ENCODE measurements around the gene TMEM266.

TMEM266 gene

DNA sequence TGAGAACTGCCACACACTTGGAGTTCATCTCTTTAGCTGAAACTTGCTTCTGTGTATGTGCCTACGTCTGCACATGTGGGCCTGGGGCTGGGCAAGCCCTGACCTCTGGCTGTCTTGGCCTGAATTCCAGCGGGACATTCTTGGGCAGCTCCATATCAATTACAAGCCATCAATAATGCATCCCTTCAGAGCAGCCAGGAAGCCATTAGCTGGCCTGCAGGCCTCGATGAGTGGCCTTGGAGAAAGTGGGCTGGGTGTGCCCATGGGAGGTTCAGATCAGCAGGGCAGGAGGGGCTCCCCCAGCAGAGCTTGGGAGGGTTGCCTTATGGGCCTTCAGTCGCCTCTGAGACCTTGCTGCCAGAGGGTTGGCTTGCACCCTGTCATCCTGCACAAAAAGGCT is 127.4 kb downstream of the TMEM266 start:
- H3K27me3 ChIP-seq (replicated peaks; ENCODE audit: insufficient read depth, low read length) = no peaks in the 10 kb centered on the region
- no peaks in the 10 kb centered on the region for H3K79me2 ChIP-seq (ENCODE audit: low read length)
- peaks cover 6% of the 10 kb centered on the region; the same call in 1 of the 2 replicates for H3K4me1 ChIP-seq (ENCODE audit: low read length)
- H3K4me3 ChIP-seq (ENCODE audit: low read length) = no peak overlapping the region
- H3F3A ChIP-seq (ENCODE audit: insufficient read depth, low read length) = no peaks in the 10 kb centered on the region
- H3K9ac ChIP-seq (ENCODE audit: low read length) = no peak overlapping the region
- H3K27ac ChIP-seq (ENCODE audit: low read length) = no peak overlapping the region
- H2AFZ ChIP-seq (ENCODE audit: low read length) = no peak overlapping the region
- no peak for TF ChIP-seq EZH2phosphoT487 (IDR thresholded peaks at IDR 0.05; ENCODE audit: low read length)
- TF ChIP-seq, protein P1, sequence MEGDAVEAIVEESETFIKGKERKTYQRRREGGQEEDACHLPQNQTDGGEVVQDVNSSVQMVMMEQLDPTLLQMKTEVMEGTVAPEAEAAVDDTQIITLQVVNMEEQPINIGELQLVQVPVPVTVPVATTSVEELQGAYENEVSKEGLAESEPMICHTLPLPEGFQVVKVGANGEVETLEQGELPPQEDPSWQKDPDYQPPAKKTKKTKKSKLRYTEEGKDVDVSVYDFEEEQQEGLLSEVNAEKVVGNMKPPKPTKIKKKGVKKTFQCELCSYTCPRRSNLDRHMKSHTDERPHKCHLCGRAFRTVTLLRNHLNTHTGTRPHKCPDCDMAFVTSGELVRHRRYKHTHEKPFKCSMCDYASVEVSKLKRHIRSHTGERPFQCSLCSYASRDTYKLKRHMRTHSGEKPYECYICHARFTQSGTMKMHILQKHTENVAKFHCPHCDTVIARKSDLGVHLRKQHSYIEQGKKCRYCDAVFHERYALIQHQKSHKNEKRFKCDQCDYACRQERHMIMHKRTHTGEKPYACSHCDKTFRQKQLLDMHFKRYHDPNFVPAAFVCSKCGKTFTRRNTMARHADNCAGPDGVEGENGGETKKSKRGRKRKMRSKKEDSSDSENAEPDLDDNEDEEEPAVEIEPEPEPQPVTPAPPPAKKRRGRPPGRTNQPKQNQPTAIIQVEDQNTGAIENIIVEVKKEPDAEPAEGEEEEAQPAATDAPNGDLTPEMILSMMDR (IDR thresholded peaks at IDR 0.05; ENCODE audit: low read length) = no peak
- no peak for TF ChIP-seq EZH2 (optimal IDR thresholded peaks at IDR 0.05; ENCODE audit: low read depth, low read length)
- no peaks in the 10 kb centered on the region for H3K36me3 ChIP-seq (replicated peaks; ENCODE audit: insufficient read depth, low read length)
- H3K9me2 ChIP-seq (replicated peaks; ENCODE audit: insufficient read depth, low read length) = no peaks in the 10 kb centered on the region
- no peaks in the 10 kb centered on the region for H3K9me3 ChIP-seq (replicated peaks; ENCODE audit: insufficient read depth, low read length)
- no peaks in the 10 kb centered on the region for H4K20me1 ChIP-seq (ENCODE audit: insufficient read depth, low read length)
- H3K4me2 ChIP-seq (ENCODE audit: low read depth, low read length) = no peak overlapping the region
- no peak for DNase-seq

DNA sequence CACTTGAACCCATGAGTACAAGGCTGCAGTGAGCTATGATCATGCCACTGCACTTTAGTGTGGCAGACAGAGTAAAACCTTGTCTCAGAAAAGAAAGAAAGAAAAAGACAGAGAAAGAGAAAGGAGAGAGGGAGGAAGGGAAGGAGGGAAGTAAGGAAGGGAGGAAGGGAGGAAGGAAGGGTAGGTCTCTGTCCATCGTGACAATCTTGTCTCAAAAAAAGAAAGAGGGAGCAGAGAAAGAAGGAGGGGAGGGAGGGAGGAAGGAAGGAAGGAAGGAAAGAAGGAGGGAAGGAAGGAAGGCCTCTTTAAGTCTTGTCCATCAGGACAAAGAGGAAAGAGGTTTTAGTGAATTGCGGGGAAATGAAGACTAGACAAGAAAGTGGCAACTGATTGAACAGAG is 129.3 kb downstream of the TMEM266 start:
- Histone ChIP-seq H3K36me3 (replicated peaks; ENCODE audit: insufficient read depth, low read length) (no peaks in the 10 kb centered on the region), H3K9me3 (replicated peaks; ENCODE audit: insufficient read depth, low read length) (no peaks in the 10 kb centered on the region), H3K9ac (ENCODE audit: low read length) (no peak overlapping the region), H3K4me2 (ENCODE audit: low read depth, low read length) (no peak overlapping the region), H4K20me1 (ENCODE audit: insufficient read depth, low read length) (no peaks in the 10 kb centered on the region), H3K79me2 (ENCODE audit: low read length) (no peaks in the 10 kb centered on the region), H3F3A (ENCODE audit: insufficient read depth, low read length) (no peaks in the 10 kb centered on the region), H3K27ac (ENCODE audit: low read length) (no peak overlapping the region), H3K4me1 (ENCODE audit: low read length) (peaks cover 6% of the 10 kb centered on the region; the same call in 1 of the 2 replicates), H2AFZ (ENCODE audit: low read length) (no peak overlapping the region), H3K4me3 (ENCODE audit: low read length) (no peak overlapping the region), H3K27me3 (replicated peaks; ENCODE audit: insufficient read depth, low read length) (no peaks in the 10 kb centered on the region), H3K9me2 (replicated peaks; ENCODE audit: insufficient read depth, low read length) (no peaks in the 10 kb centered on the region)
- TF ChIP-seq, protein P1 (IDR thresholded peaks at IDR 0.05; ENCODE audit: low read length) = no peak
- no peak for TF ChIP-seq EZH2 (optimal IDR thresholded peaks at IDR 0.05; ENCODE audit: low read depth, low read length)
- no peak for DNase-seq

DNA sequence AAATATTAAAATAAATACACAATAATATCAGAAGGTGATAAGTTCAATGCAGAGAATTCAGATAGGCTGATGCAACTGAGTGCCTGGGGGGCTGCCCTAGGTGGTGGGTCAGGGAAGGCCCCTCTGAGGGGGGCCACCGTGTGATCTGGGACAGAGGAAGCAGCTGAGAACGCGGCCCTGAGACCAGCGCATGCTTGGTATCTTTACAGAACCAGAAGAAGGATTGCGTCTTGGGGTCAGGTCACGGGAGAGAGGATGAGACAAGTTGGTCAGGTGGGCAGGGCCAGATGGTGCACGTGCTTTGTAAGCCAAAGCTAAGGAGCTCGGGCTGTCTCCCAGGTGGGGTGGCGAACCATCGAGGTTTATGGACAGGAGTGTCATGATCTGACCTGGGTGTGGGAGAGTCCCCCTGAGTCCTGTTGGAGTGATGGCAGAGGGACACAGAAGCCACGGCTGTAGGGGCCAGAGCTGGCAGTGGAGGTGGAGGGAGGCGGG is 130.3 kb downstream of the TMEM266 start:
- TF ChIP-seq, protein P1 (IDR thresholded peaks at IDR 0.05; ENCODE audit: low read length) = no peak
- TF ChIP-seq EZH2 (optimal IDR thresholded peaks at IDR 0.05; ENCODE audit: low read depth, low read length) (no peak), EZH2phosphoT487 (IDR thresholded peaks at IDR 0.05; ENCODE audit: low read length) (no peak)
- H2AFZ ChIP-seq (ENCODE audit: low read length) = peak overlapping the region; percentile 63
- no peaks in the 10 kb centered on the region for H3K79me2 ChIP-seq (ENCODE audit: low read length)
- no peaks in the 10 kb centered on the region for H3K36me3 ChIP-seq (replicated peaks; ENCODE audit: insufficient read depth, low read length)
- H3K4me2 ChIP-seq (ENCODE audit: low read depth, low read length) = peak overlapping the region; percentile 56; the same call in 1 of the 2 replicates
- H3K4me3 ChIP-seq (ENCODE audit: low read length) = no peak overlapping the region
- no peaks in the 10 kb centered on the region for H3F3A ChIP-seq (ENCODE audit: insufficient read depth, low read length)
- no peaks in the 10 kb centered on the region for H3K9me3 ChIP-seq (replicated peaks; ENCODE audit: insufficient read depth, low read length)
- H4K20me1 ChIP-seq (ENCODE audit: insufficient read depth, low read length) = no peaks in the 10 kb centered on the region
- H3K9ac ChIP-seq (ENCODE audit: low read length) = no peak overlapping the region; the same call in 1 of the 2 replicates
- H3K27ac ChIP-seq (ENCODE audit: low read length) = no peak overlapping the region
- H3K9me2 ChIP-seq (replicated peaks; ENCODE audit: insufficient read depth, low read length) = no peaks in the 10 kb centered on the region
- peaks cover 6% of the 10 kb centered on the region; the same call in 1 of the 2 replicates for H3K4me1 ChIP-seq (ENCODE audit: low read length)
- DNase-seq = no peak
- no peaks in the 10 kb centered on the region for H3K27me3 ChIP-seq (replicated peaks; ENCODE audit: insufficient read depth, low read length)

All from MM.1S (cell line).